HepG2 (cell line): Measurements from ENCODE around the gene ITGB3. TPM values are rescaled to one million over a fixed set of nuclear protein-coding genes. Genes with fewer than 3 reads are reported as not detected.

ENCODE experiments used
- ATAC-seq: fragments of 200-7000 bp; cut with Tn5 transposase; 3 replicates; pipeline ENCODE4 v1.9.1; 2020; ENCODE audit warnings: mild to moderate bottlenecking, moderate library complexity
- BruUV-seq: library from RNA; stranded (reverse); fragments of 400-500 nt; replicated peaks from 2 replicates; lab custom pipeline; 2021; lab: Mats Ljungman, UMichigan
- CTCF ChIA-PET: fragments of 300-600 bp; formaldehyde crosslinking; extraction: SDS; loops from one replicate; lab custom pipeline; 2021; ENCODE audit warnings: low total read pairs, inconsistent platforms, low intra/inter-chr PET ratio; lab: Yijun Ruan, JAX
- POLR2A ChIA-PET: fragments of 350-600 bp; sonication (Branson Sonifier 250); formaldehyde crosslinking; loops from one replicate; lab custom pipeline; 2020; ENCODE audit warnings: antibody characterized with exemption, inconsistent platforms; lab: Yijun Ruan, JAX
- DNase-seq: peaks from one replicate; pipeline ENCODE4 v3.0.0-alpha.2; 2015; ENCODE audit warnings: low spot score
- FAIRE-seq: peaks from 3 replicates; lab custom pipeline; 2011; peaks lifted over from hg19 to GRCh38; lab: Jason Lieb, UNC
- H2AFZ ChIP-seq: one replicate; pipeline ENCODE4 v1.6.1; 2011; ENCODE audit warnings: low read length, inconsistent platforms
- H3K27ac ChIP-seq: fragments of 300-600 bp; 3 replicates; pipeline ENCODE4 v1.8.0; 2011; ENCODE audit warnings: mixed run types, mild to moderate bottlenecking, mixed read lengths, low read length, inconsistent platforms; ENCODE audit not compliant: insufficient read depth; ENCODE audit errors: extremely low read length
- H3K27me3 ChIP-seq, 2 experiments: fragments of 200-600 bp in 1 of 2; 2 replicates in 1 of 2; 3 replicates in 1 of 2; pipeline versions ENCODE4 v1.6.0 to v1.8.0; 2011; ENCODE audit warnings: low read length in 2 of 2, mild to moderate bottlenecking in 2 of 2, moderate library complexity in 2 of 2, inconsistent platforms in 1 of 2; ENCODE audit not compliant: insufficient read depth in 2 of 2, control insufficient read depth in 1 of 2
- H3K36me3 ChIP-seq, 2 experiments: fragments of 200-600 bp in 1 of 2; replicated peaks in 1 of 2; 2 replicates in 1 of 2; 3 replicates in 1 of 2; pipeline versions ENCODE4 v1.5.1 to v1.8.0; 2011; ENCODE audit warnings: low read length in 2 of 2, inconsistent platforms in 1 of 2; ENCODE audit not compliant: insufficient read depth in 2 of 2, control insufficient read depth in 1 of 2
- H3K4me1 ChIP-seq: 2 replicates; pipeline ENCODE4 v1.5.1; 2012; ENCODE audit warnings: low read length, inconsistent platforms; ENCODE audit not compliant: insufficient read depth
- H3K4me2 ChIP-seq: 2 replicates; pipeline ENCODE4 v1.6.0; 2011; ENCODE audit warnings: low read depth, low read length, inconsistent platforms
- H3K4me3 ChIP-seq, 3 experiments: fragments of 200-600 bp in 1 of 3; sonication (generic), shearing (Covaris generic) in 1 of 3; replicated peaks in 1 of 3; 2 replicates each; pipeline ENCODE4 v1.5.1; 2011 to 2016; ENCODE audit warnings: low read length in 3 of 3, inconsistent platforms in 2 of 3, low read depth in 2 of 3, mild to moderate bottlenecking in 2 of 3, control low read depth in 1 of 3, mixed read lengths in 1 of 3; ENCODE audit not compliant: insufficient read depth in 1 of 3
- H3K79me2 ChIP-seq: one replicate; pipeline ENCODE4 v1.6.1; 2011; ENCODE audit warnings: low read length, inconsistent platforms; ENCODE audit not compliant: insufficient read depth
- H3K9ac ChIP-seq: 2 replicates; pipeline ENCODE4 v1.6.0; 2011; ENCODE audit warnings: mild to moderate bottlenecking, low read depth, low read length, inconsistent platforms; ENCODE audit not compliant: insufficient read depth
- H3K9me3 ChIP-seq: 2 replicates; pipeline ENCODE4 v1.5.1; 2012; ENCODE audit warnings: mild to moderate bottlenecking, low read length
- H4K20me1 ChIP-seq: 2 replicates; pipeline ENCODE4 v1.6.0; 2011; ENCODE audit warnings: inconsistent platforms, mild to moderate bottlenecking, low read length, moderate library complexity; ENCODE audit not compliant: insufficient read depth
- FOXA3 ChIP-seq: IDR thresholded peaks from 2 replicates; pipeline ENCODE4 v1.6.1; 2016; ENCODE audit warnings: missing genetic modification reagents, missing compliant biosample characterization
- TEAD3 ChIP-seq: optimal IDR thresholded peaks from 2 replicates; pipeline ENCODE3; 2016; ENCODE audit warnings: borderline replicate concordance
- ZSCAN25 ChIP-seq: sonication (generic); formaldehyde crosslinking; IDR thresholded peaks from 2 replicates; pipeline ENCODE4 v1.8.0; 2022; ENCODE audit warnings: mild to moderate bottlenecking, missing genetic modification reagents
- WGBS: methylation state at CpG from one replicate; pipeline ENCODE4 v1.1.6; 2017; ENCODE audit warnings: low lambda C conversion rate; 5-methylcytosine and 5-hydroxymethylcytosine counted together
- in situ Hi-C: cut with HindIII; loops from 2 replicates; pipeline ENCODE4 v1.10.0; 2017; ENCODE audit warnings: low pct_unique_long_range_greater_than_20kb; ENCODE audit not compliant: extremely low pct_ligation_motif_present
- intact Hi-C: fragments of 100-400 bp; cut with micrococcal nuclease; formaldehyde crosslinking; loops from one replicate; pipeline ENCODE4 v1.10.0; 2022; ENCODE audit not compliant: unreplicated experiment
- polyA plus RNA-seq, 8 experiments: library from polyadenylated mRNA; depleted of rRNA in 3 of 8; stranded (reverse) in 7 of 8; unstranded in 1 of 8; fragments of >200 nt; fragmentation: Illumina TruSeq in 4 of 8; extraction: Trizol in 4 of 8; gene quantifications; 2 replicates each; pipeline versions ENCODE4 v1.2.1 to v1.2.3, GENCODE V29; 2011 to 2016; ENCODE audit warnings: low read depth in 4 of 8, missing spikeins in 1 of 8, mixed read lengths in 1 of 8; ENCODE audit not compliant: insufficient read depth in 1 of 8
- total RNA-seq, 5 experiments: library from RNA; depleted of rRNA; stranded (reverse); fragments of >200 nt; fragmentation: Illumina TruSeq; extraction: Trizol; gene quantifications; 2 replicates each; pipeline ENCODE4 v1.2.3, GENCODE V29; 2016; ENCODE audit warnings: low read depth in 1 of 5
- TF ChIP-seq, protein P1 (sequence below): sonication (generic); formaldehyde crosslinking; IDR thresholded peaks from 2 replicates; pipeline ENCODE4 v1.9.0; 2021; ENCODE audit warnings: missing genetic modification reagents, borderline replicate concordance

ITGB3 gene
- total and polyA plus RNA-seq, 2 of the 13 experiments (the other 11 are each of a cell fraction or from before 2014, with no cell fraction given): 0.09 to 0.31 TPM

DNA sequence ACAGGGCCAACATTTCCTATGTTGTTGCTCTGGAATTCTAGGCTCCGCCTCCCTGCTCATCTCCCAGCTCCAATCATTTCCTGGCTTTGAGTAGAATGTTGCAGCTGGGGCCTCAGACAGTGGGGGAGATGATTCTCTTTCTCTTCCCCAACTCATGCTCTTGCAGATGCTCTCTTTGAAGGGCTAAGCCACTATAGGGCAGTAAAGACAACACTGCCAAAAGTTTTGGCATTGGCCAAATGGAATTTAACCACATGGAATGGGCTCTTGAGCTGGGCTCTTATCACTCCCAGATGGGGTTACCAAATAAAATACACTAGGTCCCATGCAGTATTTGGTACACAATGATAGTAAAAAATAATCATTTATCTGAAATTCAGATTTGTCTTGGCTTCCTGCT is 50.6 kb downstream of the ITGB3 start (continued):
- TF ChIP-seq, protein P1, sequence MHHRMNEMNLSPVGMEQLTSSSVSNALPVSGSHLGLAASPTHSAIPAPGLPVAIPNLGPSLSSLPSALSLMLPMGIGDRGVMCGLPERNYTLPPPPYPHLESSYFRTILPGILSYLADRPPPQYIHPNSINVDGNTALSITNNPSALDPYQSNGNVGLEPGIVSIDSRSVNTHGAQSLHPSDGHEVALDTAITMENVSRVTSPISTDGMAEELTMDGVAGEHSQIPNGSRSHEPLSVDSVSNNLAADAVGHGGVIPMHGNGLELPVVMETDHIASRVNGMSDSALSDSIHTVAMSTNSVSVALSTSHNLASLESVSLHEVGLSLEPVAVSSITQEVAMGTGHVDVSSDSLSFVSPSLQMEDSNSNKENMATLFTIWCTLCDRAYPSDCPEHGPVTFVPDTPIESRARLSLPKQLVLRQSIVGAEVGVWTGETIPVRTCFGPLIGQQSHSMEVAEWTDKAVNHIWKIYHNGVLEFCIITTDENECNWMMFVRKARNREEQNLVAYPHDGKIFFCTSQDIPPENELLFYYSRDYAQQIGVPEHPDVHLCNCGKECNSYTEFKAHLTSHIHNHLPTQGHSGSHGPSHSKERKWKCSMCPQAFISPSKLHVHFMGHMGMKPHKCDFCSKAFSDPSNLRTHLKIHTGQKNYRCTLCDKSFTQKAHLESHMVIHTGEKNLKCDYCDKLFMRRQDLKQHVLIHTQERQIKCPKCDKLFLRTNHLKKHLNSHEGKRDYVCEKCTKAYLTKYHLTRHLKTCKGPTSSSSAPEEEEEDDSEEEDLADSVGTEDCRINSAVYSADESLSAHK (CRISPR knock-in tag): no peak
- TF ChIP-seq FOXA3: no peak

DNA sequence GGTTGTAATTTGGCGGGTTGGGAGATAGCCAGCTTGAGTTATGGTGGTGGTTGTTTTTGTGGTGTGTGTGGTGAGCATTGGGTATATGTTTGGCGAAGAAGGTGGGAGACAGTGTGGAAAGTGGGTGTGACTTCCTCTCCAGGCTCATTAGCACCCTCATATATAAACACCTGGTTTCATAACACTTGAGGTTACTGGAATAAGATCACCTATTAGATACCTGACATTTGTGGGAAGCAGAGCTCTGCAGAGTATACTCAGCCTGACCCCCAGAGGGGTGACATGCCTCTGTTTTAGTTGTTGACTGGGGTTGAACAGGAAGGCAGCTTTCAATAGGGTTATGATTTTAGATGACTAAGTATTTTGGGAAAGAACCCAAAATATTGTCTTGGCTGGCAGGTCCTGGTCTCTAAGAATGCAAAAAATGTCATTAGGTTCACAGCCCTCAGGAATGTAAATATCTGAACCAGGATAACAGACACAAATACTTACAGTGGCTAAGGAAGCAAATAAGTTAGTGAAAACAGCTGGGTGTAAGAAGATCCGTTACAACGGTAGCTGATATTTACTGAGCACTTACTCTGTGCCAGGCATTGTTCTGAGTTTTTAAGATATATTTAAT is 51.8 kb downstream of the ITGB3 start:
- WGBS: 29% methylated on average over 4 of the region's 4 CpGs
- ChIA-PET CTCF (no interaction called here), POLR2A (interaction anchor here (1.4 kb wide), 1 partner anchor 14 kb away, joined by 4 read pairs; no protein-coding TSS in a partner anchor)
- no peaks in the 10 kb centered on the region for H3K79me2 ChIP-seq
- H3K4me1 ChIP-seq: peaks cover 13% of the 10 kb centered on the region
- BruUV-seq: no TSS peak
- intact Hi-C loops: no loop called here
- DNase-seq: peak; percentile 25
- H3K9me3 ChIP-seq: no peaks in the 10 kb centered on the region
- H4K20me1 ChIP-seq: no peaks in the 10 kb centered on the region
- no peak overlapping the region for H2AFZ ChIP-seq
- no peaks in the 10 kb centered on the region; a peak in 1 of 5 replicates for H3K27me3 ChIP-seq
- in situ Hi-C loops: no loop called here
- ATAC-seq: peak; percentile 48; the same call in 2 of the 3 replicates
- H3K4me2 ChIP-seq: no peak overlapping the region
- TF ChIP-seq ZSCAN25 (CRISPR knock-in tag) (no peak), TEAD3 (CRISPR knock-in tag) (peak; percentile 23)
- no peaks in the 10 kb centered on the region for H3K36me3 ChIP-seq
- no peak overlapping the region for H3K4me3 ChIP-seq
- FAIRE-seq: peak; percentile 72
- H3K27ac ChIP-seq: no peak overlapping the region
- no peak overlapping the region for H3K9ac ChIP-seq
